H9 (cell line): ENCODE measurements around the gene TBC1D4. TPM values are rescaled to one million over a fixed set of nuclear protein-coding genes. Genes with fewer than 3 reads are reported as not detected.

Experiments
- DNase-seq: peaks from one replicate; pipeline ENCODE4 v3.0.0-alpha.2; 2017
- H2AFZ ChIP-seq: one replicate; pipeline ENCODE4 v1.6.1; 2013; ENCODE audit warnings: mild to moderate bottlenecking, low read length, control low read depth, moderate library complexity
- H2AK5ac ChIP-seq: 2 replicates; pipeline ENCODE4 v1.6.1; 2013; ENCODE audit warnings: low read length, control low read depth, mixed read lengths; ENCODE audit not compliant: insufficient read length
- H2BK120ac ChIP-seq: one replicate; pipeline ENCODE4 v1.6.1; 2013; ENCODE audit warnings: low read depth, mild to moderate bottlenecking, low read length, control low read depth, inconsistent platforms; ENCODE audit not compliant: poor library complexity, severe bottlenecking
- H2BK12ac ChIP-seq: 2 replicates; pipeline ENCODE4 v1.6.1; 2013; ENCODE audit warnings: low read length, control low read depth, mixed read lengths, low read depth; ENCODE audit not compliant: insufficient read length
- H2BK15ac ChIP-seq: 2 replicates; pipeline ENCODE4 v1.6.1; 2013; ENCODE audit warnings: low read depth, low read length, control low read depth
- H2BK20ac ChIP-seq: one replicate; pipeline ENCODE4 v1.6.1; 2013; ENCODE audit warnings: low read depth, mild to moderate bottlenecking, low read length, control low read depth, inconsistent platforms; ENCODE audit not compliant: poor library complexity, severe bottlenecking
- H2BK5ac ChIP-seq: 2 replicates; pipeline ENCODE4 v1.6.1; 2013; ENCODE audit warnings: low read length, control low read depth, mixed read lengths; ENCODE audit not compliant: insufficient read length
- H3K14ac ChIP-seq: 2 replicates; pipeline ENCODE4 v1.6.1; 2013; ENCODE audit warnings: low read length, control low read depth; ENCODE audit not compliant: insufficient read depth
- H3K18ac ChIP-seq: 2 replicates; pipeline ENCODE4 v1.6.1; 2013; ENCODE audit warnings: low read depth, mild to moderate bottlenecking, mixed read lengths, low read length, control low read depth; ENCODE audit not compliant: insufficient read length
- H3K23ac ChIP-seq: 2 replicates; pipeline ENCODE4 v1.6.1; 2013; ENCODE audit warnings: low read length, control low read depth, mixed read lengths, low read depth; ENCODE audit not compliant: insufficient read length
- H3K23me2 ChIP-seq: 2 replicates; pipeline ENCODE4 v1.6.1; 2013; ENCODE audit warnings: low read depth, mild to moderate bottlenecking, mixed read lengths, low read length, control low read depth; ENCODE audit not compliant: insufficient read length, poor library complexity, severe bottlenecking
- H3K27ac ChIP-seq: 2 replicates; pipeline ENCODE4 v1.5.1; 2013; ENCODE audit warnings: low read length, control low read depth, mixed read lengths, low read depth; ENCODE audit not compliant: insufficient read length
- H3K27me3 ChIP-seq: 2 replicates; pipeline ENCODE4 v1.6.1; 2013; ENCODE audit warnings: low read length, control low read depth, inconsistent platforms; ENCODE audit not compliant: insufficient read depth
- H3K4ac ChIP-seq: 2 replicates; pipeline ENCODE4 v1.6.1; 2013; ENCODE audit warnings: low read depth, mild to moderate bottlenecking, control low read depth, inconsistent platforms, low read length, moderate library complexity
- H3K4me1 ChIP-seq: 2 replicates; pipeline ENCODE4 v1.6.1; 2013; ENCODE audit warnings: low read length, control low read depth, inconsistent platforms; ENCODE audit not compliant: insufficient read depth
- H3K4me2 ChIP-seq: 2 replicates; pipeline ENCODE4 v1.6.1; 2013; ENCODE audit warnings: low read length, control low read depth, mixed read lengths; ENCODE audit not compliant: insufficient read length, insufficient read depth
- H3K56ac ChIP-seq: 2 replicates; pipeline ENCODE4 v1.6.1; 2013; ENCODE audit warnings: low read depth, mild to moderate bottlenecking, mixed read lengths, low read length, control low read depth; ENCODE audit not compliant: insufficient read length
- H3K79me1 ChIP-seq: 2 replicates; pipeline ENCODE4 v1.6.1; 2013; ENCODE audit warnings: low read depth, mild to moderate bottlenecking, moderate library complexity, low read length, control low read depth, inconsistent platforms; ENCODE audit not compliant: insufficient read depth, poor library complexity, severe bottlenecking
- H3K79me2 ChIP-seq: 2 replicates; pipeline ENCODE4 v1.6.1; 2013; ENCODE audit warnings: low read length, control low read depth, inconsistent platforms; ENCODE audit not compliant: insufficient read depth
- H3K9ac ChIP-seq: 2 replicates; pipeline ENCODE4 v1.6.1; 2013; ENCODE audit warnings: low read length, control low read depth, mixed read lengths; ENCODE audit not compliant: insufficient read length; ENCODE audit errors: extremely low read depth
- H3K9me3 ChIP-seq: one replicate; pipeline ENCODE4 v1.6.1; 2013; ENCODE audit warnings: low read depth, low read length, inconsistent platforms; ENCODE audit not compliant: control insufficient read depth
- H3T11ph ChIP-seq: one replicate; pipeline ENCODE4 v1.6.1; 2013; ENCODE audit warnings: mild to moderate bottlenecking, low read length, control low read depth, inconsistent platforms
- H4K20me1 ChIP-seq: one replicate; pipeline ENCODE4 v1.6.1; 2013; ENCODE audit not compliant: control insufficient read depth, insufficient read length, insufficient read depth
- H4K5ac ChIP-seq: 2 replicates; pipeline ENCODE4 v1.6.1; 2013; ENCODE audit warnings: low read depth, mild to moderate bottlenecking, mixed read lengths, low read length, control low read depth; ENCODE audit not compliant: insufficient read length
- H4K8ac ChIP-seq: replicated peaks from 2 replicates; pipeline ENCODE4 v1.6.1; 2013; ENCODE audit warnings: low read length, control low read depth, mixed read lengths, low read depth; ENCODE audit not compliant: insufficient read length
- H4K91ac ChIP-seq: 2 replicates; pipeline ENCODE4 v1.6.1; 2013; ENCODE audit warnings: low read depth, mild to moderate bottlenecking, moderate library complexity, mixed read lengths, low read length, control low read depth; ENCODE audit not compliant: insufficient read length
- H3K27ac Mint-ChIP-seq, 3 experiments: 2 replicates in 2 of 3; 3 replicates in 1 of 3; pipeline ENCODE4 v1.8.0; 2020 to 2021; ENCODE audit warnings: mixed read lengths in 3 of 3, mild to moderate bottlenecking in 1 of 3, moderate library complexity in 1 of 3
- H3K27me3 Mint-ChIP-seq: 2 replicates; pipeline ENCODE4 v1.8.0; 2021; ENCODE audit warnings: low read depth, mild to moderate bottlenecking, moderate library complexity, mixed read lengths
- H3K36me3 Mint-ChIP-seq, 3 experiments: 2 replicates in 2 of 3; 3 replicates in 1 of 3; pipeline ENCODE4 v1.8.0; 2020 to 2021; ENCODE audit warnings: low read depth in 3 of 3, mixed read lengths in 3 of 3; ENCODE audit not compliant: insufficient read depth in 1 of 3
- H3K4me1 Mint-ChIP-seq, 2 experiments: 2 replicates each; pipeline ENCODE4 v1.8.0; 2020; ENCODE audit warnings: mixed read lengths in 2 of 2
- H3K4me3 Mint-ChIP-seq, 2 experiments: 2 replicates in 1 of 2; 3 replicates in 1 of 2; pipeline ENCODE4 v1.8.0; 2020 to 2021; ENCODE audit warnings: mild to moderate bottlenecking in 2 of 2, mixed read lengths in 2 of 2, moderate library complexity in 1 of 2
- H3K9me3 Mint-ChIP-seq, 2 experiments: 2 replicates in 1 of 2; 3 replicates in 1 of 2; pipeline ENCODE4 v1.8.0; 2020; ENCODE audit warnings: mild to moderate bottlenecking in 2 of 2, mixed read lengths in 2 of 2, moderate library complexity in 1 of 2
- CTCF ChIP-seq: fragments of 200-600 bp; sonication (generic); conservative IDR thresholded peaks from 3 replicates; pipeline ENCODE4 v1.8.0; 2021; ENCODE audit warnings: antibody characterized with exemption, mild to moderate bottlenecking
- WGBS: extraction: QIAGEN DNeasy Blood & Tissue Kit; methylation state at CpG from one replicate; pipeline ENCODE4 v1.1.7; 2013; ENCODE audit warnings: missing lambda C conversion rate, low lambda C conversion rate, mixed read lengths; ENCODE audit not compliant: insufficient read length; ENCODE audit errors: extremely low coverage; 5-methylcytosine and 5-hydroxymethylcytosine counted together
- total RNA-seq: library from RNA; stranded (reverse); gene quantifications from 2 replicates; pipeline ENCODE4 v1.2.1, GENCODE V29; 2021

Gene TBC1D4
- total RNA-seq, 1 experiment from 2014 or later: 10.5 TPM

DNA sequence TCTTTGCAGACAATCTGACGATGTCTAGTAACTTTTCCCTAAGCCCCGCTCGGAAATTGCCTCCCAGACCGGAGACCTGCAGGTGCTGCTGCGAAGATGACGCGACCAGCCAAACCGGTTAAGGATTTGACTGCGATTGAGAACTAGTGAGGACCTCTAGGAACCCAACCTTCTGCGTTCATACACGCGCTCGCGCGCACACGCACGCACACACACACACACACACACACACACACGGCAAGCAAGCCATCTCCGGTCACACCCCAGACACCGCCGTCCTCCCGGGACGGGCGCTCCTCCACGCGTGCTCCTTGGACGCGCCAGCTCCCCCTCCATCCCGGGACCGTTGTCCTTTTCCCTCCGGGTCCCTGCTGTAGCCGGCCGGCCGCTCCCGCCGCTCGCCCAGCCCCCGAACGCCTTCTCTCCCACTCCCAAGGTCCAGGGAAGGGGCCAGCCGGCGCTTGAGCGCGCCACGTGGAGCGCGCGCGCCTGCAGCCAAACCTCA is 1.2 kb downstream of the TBC1D4 start:
- Mint-ChIP-seq H3K9me3 (no peaks in the 10 kb centered on the region; a peak in 1 of 5 replicates), H3K4me3 (peak overlapping the region; percentile 88 to 99), H3K27ac (peak overlapping the region in 1 of 3 experiments; percentile 95; a peak in 2 of 7 replicates), H3K27me3 (peaks cover 18% of the 10 kb centered on the region), H3K4me1 (peaks cover 29 to 32% of the 10 kb centered on the region in 2 experiments), H3K36me3 (peaks cover 0 to 8% (median 0%) of the 10 kb centered on the region in 3 experiments; a peak in 3 of 7 replicates)
- H3K18ac ChIP-seq: no peak overlapping the region
- no peak overlapping the region for H2AK5ac ChIP-seq
- peak overlapping the region; percentile 85 for H3K4me2 ChIP-seq
- no peak overlapping the region for H2BK120ac ChIP-seq
- H4K8ac ChIP-seq: no peak overlapping the region
- WGBS: no CpG with 5 or more reads among the region's 48 CpGs
- H2BK12ac ChIP-seq: no peak overlapping the region
- H2BK20ac ChIP-seq: no peak overlapping the region
- H3K14ac ChIP-seq: 0 out of 2 replicates have a peak overlapping the region, but pooled peaks have one; percentile 1
- H2BK5ac ChIP-seq: no peak overlapping the region
- no peaks in the 10 kb centered on the region for H3K23me2 ChIP-seq
- no peak overlapping the region for H3K9ac ChIP-seq
- H3K27me3 ChIP-seq: no peaks in the 10 kb centered on the region
- H3T11ph ChIP-seq: no peak overlapping the region
- H3K79me2 ChIP-seq: peaks cover 4% of the 10 kb centered on the region; the same call in 1 of the 2 replicates
- no peaks in the 10 kb centered on the region for H3K79me1 ChIP-seq
- H4K91ac ChIP-seq: no peak overlapping the region
- no peaks in the 10 kb centered on the region for H3K9me3 ChIP-seq
- no peak overlapping the region for H4K5ac ChIP-seq
- no peaks in the 10 kb centered on the region for H4K20me1 ChIP-seq
- no peak overlapping the region for H3K23ac ChIP-seq
- no peak overlapping the region for H3K56ac ChIP-seq
- H2AFZ ChIP-seq: no peak overlapping the region
- TF ChIP-seq CTCF: no peak
- no peak overlapping the region for H3K27ac ChIP-seq
- H2BK15ac ChIP-seq: no peak overlapping the region
- no peaks in the 10 kb centered on the region for H3K4me1 ChIP-seq
- H3K4ac ChIP-seq: no peak overlapping the region
- DNase-seq: peak; percentile 72
